HCT116 (cell line): ENCODE data around the gene SPARC.

Experiments used
- ATF3 ChIP-seq: IDR thresholded peaks from 2 replicates; pipeline ENCODE4 v1.6.1; 2012
- CEBPB ChIP-seq: IDR thresholded peaks from 2 replicates; pipeline ENCODE4 v1.6.1; 2012; ENCODE audit warnings: low read depth
- CTCF ChIP-seq, 3 experiments: fragments of 200-600 bp in 1 of 3; sonication (generic) in 1 of 3; IDR thresholded peaks in 2 of 3; conservative IDR thresholded peaks in 1 of 3; 2 replicates each; pipeline ENCODE4 v1.5.1; 2012 to 2017; ENCODE audit warnings: low read depth in 2 of 3, low read length in 2 of 3, antibody characterized with exemption in 1 of 3, borderline replicate concordance in 1 of 3, control low read depth in 1 of 3, mild to moderate bottlenecking in 1 of 3, mixed read lengths in 1 of 3, mixed run types in 1 of 3, moderate library complexity in 1 of 3; ENCODE audit not compliant: insufficient read depth in 1 of 3
- EZH2 ChIP-seq: fragments of 200-600 bp; sonication (generic); IDR thresholded peaks from 2 replicates; pipeline ENCODE4 v1.6.1; 2017; ENCODE audit warnings: antibody characterized with exemption, mixed run types
- POLR2A ChIP-seq: IDR thresholded peaks from 2 replicates; pipeline ENCODE4 v1.7.0; 2011; ENCODE audit warnings: borderline replicate concordance; ENCODE audit not compliant: insufficient read depth, insufficient read length; ENCODE audit errors: extremely low read depth
- RAD21 ChIP-seq: IDR thresholded peaks from 2 replicates; pipeline ENCODE4 v1.6.1; 2012; ENCODE audit warnings: low read depth, mild to moderate bottlenecking
- SIN3A ChIP-seq: IDR thresholded peaks from 2 replicates; pipeline ENCODE4 v1.6.1; 2012; ENCODE audit warnings: low read depth
- YY1 ChIP-seq: IDR thresholded peaks from 2 replicates; pipeline ENCODE4 v1.6.1; 2011; ENCODE audit warnings: low read length, low read depth, moderate library complexity, mild to moderate bottlenecking; ENCODE audit not compliant: insufficient replicate concordance; ENCODE audit errors: extremely low read depth
- ZBTB33 ChIP-seq: IDR thresholded peaks from 2 replicates; pipeline ENCODE4 v1.6.1; 2011; ENCODE audit warnings: mild to moderate bottlenecking, low read length, moderate library complexity; ENCODE audit not compliant: insufficient replicate concordance; ENCODE audit errors: extremely low read depth

GRCh38 chr5:151719228-151720000 is 32.7 kb upstream of the SPARC start:
- TF ChIP-seq POLR2A = no peak
- no peak for TF ChIP-seq CEBPB
- no peak for TF ChIP-seq ZBTB33
- TF ChIP-seq CTCF (IDR thresholded peaks at IDR 0.05 in 2 of 3, conservative IDR thresholded peaks at IDR 0.05 in 1 of 3; ENCODE audit: borderline replicate concordance in 1 of 3, insufficient read depth in 1 of 3, low read depth in 2 of 3, low read length in 2 of 3) = peak; percentile 63 to 65 (median 64)
- no peak for TF ChIP-seq SIN3A
- peak; percentile 68 for TF ChIP-seq RAD21
- no peak for TF ChIP-seq YY1
- no peak for TF ChIP-seq EZH2
- TF ChIP-seq ATF3 = no peak
